Activated naive CD4-positive, alpha-beta T cell (primary cell): ENCODE measurements around the gene CYB5R3.

Experiments used
- DNase-seq, 4 experiments: peaks; one replicate each; lab custom pipeline; 2025; lab: John Stamatoyannopoulos, UW

The CYB5R3 gene

GRCh38 chr22:42645341-42645937 lies 3.8 kb downstream of the CYB5R3 start:
- no peak for DNase-seq

- no peak for DNase-seq
These were observed 4.5 kb downstream of the CYB5R3 start for GRCh38 chr22:42644422-42645340.

- DNase-seq, result no peak
These were observed 5.4 kb downstream of the CYB5R3 start for GRCh38 chr22:42643634-42644421.

- no peak for DNase-seq
These were observed 6.2 kb downstream of the CYB5R3 start for GRCh38 chr22:42642806-42643633.

GRCh38 chr22:42641801-42642413 lies 7.3 kb downstream of the CYB5R3 start:
- no peak for DNase-seq

- DNase-seq, result no peak
These were observed 9.5 kb downstream of the CYB5R3 start for GRCh38 chr22:42639541-42640241.

GRCh38 chr22:42637555-42637954 lies 11.6 kb downstream of the CYB5R3 start:
- DNase-seq, result no peak

GRCh38 chr22:42636506-42636905 lies 12.7 kb downstream of the CYB5R3 start:
- DNase-seq, result no peak

- no peak for DNase-seq
These were observed 13.7 kb downstream of the CYB5R3 start for GRCh38 chr22:42635531-42635930.

- no peak for DNase-seq
These were observed 16.2 kb downstream of the CYB5R3 start for GRCh38 chr22:42633013-42633412.

- DNase-seq, result no peak
These were observed 17.1 kb downstream of the CYB5R3 start for GRCh38 chr22:42632096-42632495.

GRCh38 chr22:42630901-42631602 lies 18.1 kb downstream of the CYB5R3 start:
- no peak for DNase-seq

- no peak for DNase-seq
These were observed 19.0 kb downstream of the CYB5R3 start for GRCh38 chr22:42630211-42630610.

- no peak for DNase-seq
These were observed 21.2 kb downstream of the CYB5R3 start for GRCh38 chr22:42627981-42628380.

GRCh38 chr22:42626951-42627625 lies 22.1 kb downstream of the CYB5R3 start:
- no peak for DNase-seq

- DNase-seq, result no peak
These were observed 22.8 kb downstream of the CYB5R3 start for GRCh38 chr22:42626431-42626830.

- no peak for DNase-seq
These were observed 23.8 kb downstream of the CYB5R3 start for GRCh38 chr22:42625416-42625815.

- DNase-seq, result no peak
These were observed 24.6 kb downstream of the CYB5R3 start for GRCh38 chr22:42624551-42625106.
